Breast epithelium (tissue), 4 donors: Measurements from ENCODE around the gene FYN. TPM values are rescaled to one million over a fixed set of nuclear protein-coding genes. Genes with fewer than 3 reads are reported as not detected.

Source experiments
- DNase-seq, 2 donors: peaks; one replicate each; pipeline ENCODE4 v3.0.0-alpha.2; 2019; ENCODE audit warnings: low spot score in 2 of 2
- H3K27ac ChIP-seq, 2 donors: fragments of 200-600 bp; sonication (generic) in 1 of 2; one replicate each; pipeline ENCODE4 v1.5.1; 2016 to 2019; ENCODE audit warnings: mild to moderate bottlenecking in 1 of 2
- H3K27me3 ChIP-seq, 2 donors: fragments of 200-600 bp; sonication (generic) in 1 of 2; one replicate each; pipeline versions ENCODE4 v1.5.1 to v1.6.0; 2017 to 2019; ENCODE audit warnings: control low read depth in 1 of 2, mild to moderate bottlenecking in 1 of 2
- H3K36me3 ChIP-seq: fragments of 200-600 bp; one replicate; pipeline ENCODE4 v1.5.1; 2019
- H3K4me1 ChIP-seq, 2 donors: fragments of 200-600 bp; sonication (generic); one replicate each; pipeline ENCODE4 v1.5.1; 2016 to 2019; ENCODE audit warnings: control low read depth in 1 of 2
- H3K4me3 ChIP-seq, 3 donors: fragments of 200-600 bp; sonication (generic); 1 replicate in 2 of 3; 2 replicates in 1 of 3; pipeline ENCODE4 v1.5.1; 2016 to 2019; ENCODE audit warnings: mild to moderate bottlenecking in 3 of 3, moderate library complexity in 2 of 3
- H3K9me3 ChIP-seq, 2 donors: fragments of 200-600 bp; sonication (generic) in 1 of 2; one replicate each; pipeline ENCODE4 v1.5.1; 2016 to 2019; ENCODE audit warnings: control low read depth in 1 of 2
- CTCF ChIP-seq, 3 donors: fragments of 450-650 bp; IDR thresholded peaks; one replicate each; pipeline ENCODE4 v1.5.1; 2016 to 2017; ENCODE audit warnings: antibody characterized with exemption in 3 of 3, mild to moderate bottlenecking in 3 of 3, moderate library complexity in 3 of 3
- POLR2A ChIP-seq: fragments of 450-650 bp; IDR thresholded peaks from one replicate; pipeline ENCODE4 v1.6.1; 2016; ENCODE audit warnings: antibody characterized with exemption, mild to moderate bottlenecking, moderate library complexity
- POLR2AphosphoS5 ChIP-seq, 3 donors: sonication (generic); formaldehyde crosslinking; IDR thresholded peaks; one replicate each; pipeline ENCODE4 v1.6.1; 2017; ENCODE audit warnings: antibody characterized with exemption in 3 of 3
- intact Hi-C: fragments of 100-400 bp; cut with DNase I; formaldehyde crosslinking; loops from one replicate; pipeline ENCODE4 v1.15.1; 2023; ENCODE audit warnings: low total_unique reads
- total RNA-seq, 3 donors: library from RNA; depleted of rRNA; stranded (reverse); fragments of >200 nt; gene quantifications; one replicate each; pipeline ENCODE4 v1.1.0, GENCODE V29; 2016

The FYN gene
- total RNA-seq, 3 donors from 2014 or later: 44.8 to 209 (median 111) TPM

- Histone ChIP-seq H3K9me3 (no peaks in the 10 kb centered on the region), H3K4me3 (no peak overlapping the region), H3K36me3 (no peaks in the 10 kb centered on the region), H3K27ac (peak overlapping the region in 1 of 2 donors; percentile 25), H3K27me3 (no peaks in the 10 kb centered on the region), H3K4me1 (no peaks in the 10 kb centered on the region)
- TF ChIP-seq POLR2AphosphoS5 (IDR thresholded peaks at IDR 0.05) (no peak), CTCF (IDR thresholded peaks at IDR 0.05) (no peak)
- DNase-seq: no peak
- intact Hi-C loops: no loop called here
Measured at GRCh38 chr6:111770263-111771093, 102.8 kb downstream of the FYN start.

- H3K4me1 ChIP-seq: no peaks in the 10 kb centered on the region
Measured at GRCh38 chr6:111769365-111770152, 103.7 kb downstream of the FYN start.

GRCh38 chr6:111768431-111768770 is 104.9 kb downstream of the FYN start:
- DNase-seq: no peak
- Histone ChIP-seq H3K27ac (no peak overlapping the region), H3K4me1 (no peaks in the 10 kb centered on the region), H3K27me3 (no peaks in the 10 kb centered on the region), H3K4me3 (no peak overlapping the region), H3K9me3 (no peaks in the 10 kb centered on the region), H3K36me3 (no peaks in the 10 kb centered on the region)
- intact Hi-C loops: no loop called here
- no peak for TF ChIP-seq POLR2A
- no peak for TF ChIP-seq POLR2AphosphoS5 (IDR thresholded peaks at IDR 0.05)
- TF ChIP-seq CTCF (IDR thresholded peaks at IDR 0.05): no peak

More at GRCh38 chr6:111769365-111770152, 103.7 kb downstream of the FYN start:
- intact Hi-C loops: no loop called here
- no peak for DNase-seq
- no peaks in the 10 kb centered on the region for H3K36me3 ChIP-seq
- H3K27me3 ChIP-seq: no peaks in the 10 kb centered on the region
- TF ChIP-seq CTCF (IDR thresholded peaks at IDR 0.05) (no peak), POLR2A (no peak), POLR2AphosphoS5 (IDR thresholded peaks at IDR 0.05) (no peak)
- H3K27ac ChIP-seq: no peak overlapping the region
- no peaks in the 10 kb centered on the region for H3K9me3 ChIP-seq
- H3K4me3 ChIP-seq: no peak overlapping the region

GRCh38 chr6:111767752-111768430 is 105.4 kb downstream of the FYN start:
- no peaks in the 10 kb centered on the region for H3K9me3 ChIP-seq
- TF ChIP-seq POLR2AphosphoS5 (IDR thresholded peaks at IDR 0.05) (no peak), CTCF (IDR thresholded peaks at IDR 0.05) (no peak), POLR2A (no peak)
- intact Hi-C loops: no loop called here

More at GRCh38 chr6:111767752-111768430, 105.4 kb downstream of the FYN start:
- Histone ChIP-seq H3K27me3 (no peaks in the 10 kb centered on the region), H3K4me3 (no peak overlapping the region), H3K4me1 (no peaks in the 10 kb centered on the region), H3K36me3 (no peaks in the 10 kb centered on the region), H3K27ac (no peak overlapping the region)
- no peak for DNase-seq
